Left ventricle myocardium inferior (tissue), 1 donor: ENCODE data around the gene IL18RAP. TPM values are rescaled to one million over a fixed set of nuclear protein-coding genes. Genes with fewer than 3 reads are reported as not detected.

Experiments
- DNase-seq: peaks from one replicate; pipeline ENCODE4 v3.0.0-alpha.2; 2020
- H3K27ac ChIP-seq: fragments of 200-600 bp; replicated peaks from 2 replicates; pipeline ENCODE4 v1.8.0; 2021
- H3K27me3 ChIP-seq: fragments of 200-600 bp; 2 replicates; pipeline ENCODE4 v1.8.0; 2021; ENCODE audit warnings: low read depth
- H3K36me3 ChIP-seq: fragments of 200-600 bp; 2 replicates; pipeline ENCODE4 v1.8.0; 2021
- H3K4me1 ChIP-seq: fragments of 200-600 bp; 2 replicates; pipeline ENCODE4 v1.8.0; 2021
- H3K4me3 ChIP-seq: fragments of 200-600 bp; 2 replicates; pipeline ENCODE4 v1.8.0; 2021; ENCODE audit warnings: mild to moderate bottlenecking, moderate library complexity
- H3K9me3 ChIP-seq: fragments of 200-600 bp; replicated peaks from 2 replicates; pipeline ENCODE4 v1.8.0; 2021
- CTCF ChIP-seq: fragments of 200-600 bp; IDR thresholded peaks from 2 replicates; pipeline ENCODE4 v1.8.0; 2021; ENCODE audit warnings: antibody characterized with exemption, mild to moderate bottlenecking, borderline replicate concordance
- intact Hi-C: fragments of 100-400 bp; cut with micrococcal nuclease; formaldehyde crosslinking; loops from one replicate; pipeline ENCODE4 v1.11.0; 2022
- total RNA-seq: library from RNA; stranded (reverse); fragmentation: NEBNext Ultra II Directional; extraction: Animal tissue kit (Norgen Biotek cat#: 25700); gene quantifications from one replicate; pipeline ENCODE4 v1.2.1, GENCODE V29; 2021
- donor health status: DM: no; HTN: yes; CAD: no; lungs with severe emphysema.

IL18RAP gene
- total RNA-seq, 1 donor from 2014 or later = 0.30 TPM

DNA sequence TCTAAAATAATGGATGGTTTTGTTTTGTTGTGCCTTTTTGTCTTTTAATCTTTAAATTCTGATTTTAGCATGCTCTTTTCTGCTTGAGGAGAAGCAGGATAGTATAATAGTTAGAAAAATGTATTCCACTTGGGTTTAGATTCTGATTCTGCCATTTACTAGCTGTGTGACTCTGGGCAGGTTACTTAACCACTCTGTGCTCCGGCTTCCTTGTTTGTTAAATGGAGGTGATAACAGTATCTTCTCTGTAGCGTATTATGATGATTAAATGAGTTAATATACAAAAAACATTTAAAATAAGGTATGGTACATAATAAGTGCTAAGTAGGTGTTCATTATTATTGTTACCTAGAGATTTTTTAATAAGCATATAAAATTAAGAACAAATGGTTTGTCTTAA lies 26.9 kb upstream of the IL18RAP start:
- no peak for DNase-seq
- no peak for TF ChIP-seq CTCF
- no peak overlapping the region for H3K4me3 ChIP-seq
- no peaks in the 10 kb centered on the region for H3K36me3 ChIP-seq
- no peaks in the 10 kb centered on the region for H3K9me3 ChIP-seq
- no peak overlapping the region for H3K27ac ChIP-seq
- H3K27me3 ChIP-seq = no peaks in the 10 kb centered on the region
- intact Hi-C loops = no loop called here
- no peaks in the 10 kb centered on the region for H3K4me1 ChIP-seq

GRCh38 chr2:102397209-102397608 lies 25.8 kb upstream of the IL18RAP start:
- no peaks in the 10 kb centered on the region for H3K9me3 ChIP-seq
- no peaks in the 10 kb centered on the region for H3K36me3 ChIP-seq
- H3K4me1 ChIP-seq = no peaks in the 10 kb centered on the region
- no peaks in the 10 kb centered on the region for H3K27me3 ChIP-seq
- DNase-seq = no peak
- intact Hi-C loops = no loop called here
- H3K27ac ChIP-seq = no peak overlapping the region
- no peak for TF ChIP-seq CTCF
- no peak overlapping the region for H3K4me3 ChIP-seq

- intact Hi-C loops = no loop called here
- H3K36me3 ChIP-seq = no peaks in the 10 kb centered on the region
- H3K4me3 ChIP-seq = no peak overlapping the region
- no peaks in the 10 kb centered on the region for H3K4me1 ChIP-seq
- no peak for TF ChIP-seq CTCF
- H3K27me3 ChIP-seq = no peaks in the 10 kb centered on the region
- no peaks in the 10 kb centered on the region for H3K9me3 ChIP-seq
- H3K27ac ChIP-seq = no peak overlapping the region
- DNase-seq = no peak
Observed at GRCh38 chr2:102399499-102400141, 23.3 kb upstream of the IL18RAP start.

GRCh38 chr2:102401456-102401855 lies 21.5 kb upstream of the IL18RAP start:
- intact Hi-C loops = no loop called here
- TF ChIP-seq CTCF = no peak

GRCh38 chr2:102401865-102402264 lies 21.1 kb upstream of the IL18RAP start:
- H3K36me3 ChIP-seq = no peaks in the 10 kb centered on the region
- H3K4me3 ChIP-seq = no peak overlapping the region
- DNase-seq = no peak
- TF ChIP-seq CTCF = no peak
- H3K27ac ChIP-seq = no peak overlapping the region
- no peaks in the 10 kb centered on the region for H3K9me3 ChIP-seq
- H3K4me1 ChIP-seq = no peaks in the 10 kb centered on the region
- intact Hi-C loops = no loop called here
- no peaks in the 10 kb centered on the region for H3K27me3 ChIP-seq

More at GRCh38 chr2:102401456-102401855, 21.5 kb upstream of the IL18RAP start:
- Histone ChIP-seq H3K9me3 (no peaks in the 10 kb centered on the region), H3K27ac (no peak overlapping the region), H3K27me3 (no peaks in the 10 kb centered on the region), H3K4me1 (no peaks in the 10 kb centered on the region), H3K4me3 (no peak overlapping the region), H3K36me3 (no peaks in the 10 kb centered on the region)
- no peak for DNase-seq
